ENCODE measurements around the gene LONRF3.

- TF ChIP-seq, protein P1, sequence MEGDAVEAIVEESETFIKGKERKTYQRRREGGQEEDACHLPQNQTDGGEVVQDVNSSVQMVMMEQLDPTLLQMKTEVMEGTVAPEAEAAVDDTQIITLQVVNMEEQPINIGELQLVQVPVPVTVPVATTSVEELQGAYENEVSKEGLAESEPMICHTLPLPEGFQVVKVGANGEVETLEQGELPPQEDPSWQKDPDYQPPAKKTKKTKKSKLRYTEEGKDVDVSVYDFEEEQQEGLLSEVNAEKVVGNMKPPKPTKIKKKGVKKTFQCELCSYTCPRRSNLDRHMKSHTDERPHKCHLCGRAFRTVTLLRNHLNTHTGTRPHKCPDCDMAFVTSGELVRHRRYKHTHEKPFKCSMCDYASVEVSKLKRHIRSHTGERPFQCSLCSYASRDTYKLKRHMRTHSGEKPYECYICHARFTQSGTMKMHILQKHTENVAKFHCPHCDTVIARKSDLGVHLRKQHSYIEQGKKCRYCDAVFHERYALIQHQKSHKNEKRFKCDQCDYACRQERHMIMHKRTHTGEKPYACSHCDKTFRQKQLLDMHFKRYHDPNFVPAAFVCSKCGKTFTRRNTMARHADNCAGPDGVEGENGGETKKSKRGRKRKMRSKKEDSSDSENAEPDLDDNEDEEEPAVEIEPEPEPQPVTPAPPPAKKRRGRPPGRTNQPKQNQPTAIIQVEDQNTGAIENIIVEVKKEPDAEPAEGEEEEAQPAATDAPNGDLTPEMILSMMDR (IDR thresholded peaks at IDR 0.05), result no peak
- TF ChIP-seq POLR2A (IDR thresholded peaks at IDR 0.05), result no peak
Measured at GRCh38 chrX:119015407-119016237, 41.2 kb downstream of the LONRF3 start.

Data from right lobe of liver (tissue), 4 donors.